Gastrocnemius medialis (tissue), 4 donors: ENCODE data around the gene TWF2. TPM values are rescaled to one million over a fixed set of nuclear protein-coding genes. Genes with fewer than 3 reads are reported as not detected.

Source experiments
- ATAC-seq, 2 donors: fragments of 150-250 bp; one replicate each; pipeline ENCODE4 v1.9.1; 2016
- DNase-seq, 2 donors: peaks; one replicate each; pipeline ENCODE4 v3.0.0-alpha.2; 2019
- H3K27ac ChIP-seq, 4 donors: fragments of 200-600 bp; sonication (generic); 1 replicate in 1 of 4; 2 replicates in 3 of 4; pipeline ENCODE4 v1.5.1; 2016 to 2018; ENCODE audit warnings: mild to moderate bottlenecking in 2 of 4, moderate library complexity in 1 of 4
- H3K27me3 ChIP-seq, 3 donors: fragments of 200-600 bp; sonication (generic) in 2 of 3; 1 replicate in 1 of 3; 2 replicates in 2 of 3; pipeline versions ENCODE4 v1.5.1 to v1.6.0; 2016 to 2019; ENCODE audit warnings: mild to moderate bottlenecking in 1 of 3, moderate library complexity in 1 of 3
- H3K36me3 ChIP-seq, 2 donors: fragments of 200-600 bp; sonication (generic) in 1 of 2; one replicate each; pipeline ENCODE4 v1.5.1; 2017 to 2018
- H3K4me1 ChIP-seq, 2 donors: fragments of 200-600 bp; sonication (generic) in 1 of 2; one replicate each; pipeline ENCODE4 v1.5.1; 2016 to 2017; ENCODE audit warnings: mild to moderate bottlenecking in 2 of 2
- H3K4me3 ChIP-seq, 4 donors: fragments of 200-600 bp; sonication (generic) in 3 of 4; 1 replicate in 1 of 4; 2 replicates in 3 of 4; pipeline ENCODE4 v1.5.1; 2016 to 2019; ENCODE audit warnings: mild to moderate bottlenecking in 2 of 4
- H3K9me3 ChIP-seq, 3 donors: fragments of 200-600 bp; sonication (generic) in 2 of 3; 1 replicate in 1 of 3; 2 replicates in 2 of 3; pipeline ENCODE4 v1.5.1; 2016 to 2019
- POLR2A ChIP-seq, 2 donors: fragments of 450-650 bp; IDR thresholded peaks; one replicate each; pipeline ENCODE4 v1.6.1; 2017; ENCODE audit warnings: antibody characterized with exemption in 2 of 2, mild to moderate bottlenecking in 2 of 2, moderate library complexity in 2 of 2
- in situ Hi-C, 4 donors: fragments of 200-750 bp; cut with MboI; loops; one replicate each; pipeline versions ENCODE4 v1.15.0 to v1.8.0; 2017; ENCODE audit warnings: low sequenced_read_pairs in 4 of 4
- intact Hi-C: fragments of 100-400 bp; cut with DNase I; formaldehyde crosslinking; loops from one replicate; pipeline ENCODE4 v1.15.1; 2023; ENCODE audit warnings: low total_unique reads
- total RNA-seq, 4 donors: library from RNA; depleted of rRNA; stranded (reverse); fragments of >200 nt; gene quantifications; one replicate each; pipeline versions ENCODE4 v1.1.0 to v1.2.3, GENCODE V29; 2016
- TF ChIP-seq, protein P1 (sequence below), 5 experiments: fragments of 450-650 bp in 3 of 5; fragments of 200-600 bp in 2 of 5; sonication (generic) in 2 of 5; IDR thresholded peaks in 4 of 5; conservative IDR thresholded peaks in 1 of 5; 1 replicate in 4 of 5; 2 replicates in 1 of 5; pipeline ENCODE4 v1.5.1; 2016 to 2019; ENCODE audit warnings: antibody characterized with exemption in 5 of 5, mild to moderate bottlenecking in 3 of 5, moderate library complexity in 3 of 5

The TWF2 gene
- total RNA-seq, 4 donors from 2014 or later, result 99.2 to 222 (median 168) TPM

- Histone ChIP-seq H3K27me3 (no peaks in the 10 kb centered on the region), H3K27ac (peak overlapping the region; percentile 27 to 97 (median 46)), H3K9me3 (no peaks in the 10 kb centered on the region), H3K36me3 (peaks cover 0 to 16% of the 10 kb centered on the region in 2 donors), H3K4me3 (no peak overlapping the region), H3K4me1 (peaks cover 30 to 34% of the 10 kb centered on the region in 2 donors)
- intact Hi-C loops (no loop called here), in situ Hi-C loops (no loop called here)
- ATAC-seq, result peak in 1 of 2 donors; percentile 11
- DNase-seq, result no peak
- TF ChIP-seq POLR2A (IDR thresholded peaks at IDR 0.05), result no peak
- TF ChIP-seq, protein P1, sequence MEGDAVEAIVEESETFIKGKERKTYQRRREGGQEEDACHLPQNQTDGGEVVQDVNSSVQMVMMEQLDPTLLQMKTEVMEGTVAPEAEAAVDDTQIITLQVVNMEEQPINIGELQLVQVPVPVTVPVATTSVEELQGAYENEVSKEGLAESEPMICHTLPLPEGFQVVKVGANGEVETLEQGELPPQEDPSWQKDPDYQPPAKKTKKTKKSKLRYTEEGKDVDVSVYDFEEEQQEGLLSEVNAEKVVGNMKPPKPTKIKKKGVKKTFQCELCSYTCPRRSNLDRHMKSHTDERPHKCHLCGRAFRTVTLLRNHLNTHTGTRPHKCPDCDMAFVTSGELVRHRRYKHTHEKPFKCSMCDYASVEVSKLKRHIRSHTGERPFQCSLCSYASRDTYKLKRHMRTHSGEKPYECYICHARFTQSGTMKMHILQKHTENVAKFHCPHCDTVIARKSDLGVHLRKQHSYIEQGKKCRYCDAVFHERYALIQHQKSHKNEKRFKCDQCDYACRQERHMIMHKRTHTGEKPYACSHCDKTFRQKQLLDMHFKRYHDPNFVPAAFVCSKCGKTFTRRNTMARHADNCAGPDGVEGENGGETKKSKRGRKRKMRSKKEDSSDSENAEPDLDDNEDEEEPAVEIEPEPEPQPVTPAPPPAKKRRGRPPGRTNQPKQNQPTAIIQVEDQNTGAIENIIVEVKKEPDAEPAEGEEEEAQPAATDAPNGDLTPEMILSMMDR (IDR thresholded peaks at IDR 0.05 in 4 of 5, conservative IDR thresholded peaks at IDR 0.05 in 1 of 5), result no peak
Measured at GRCh38 chr3:52195823-52196331, 43.1 kb downstream of the TWF2 start.

DNA sequence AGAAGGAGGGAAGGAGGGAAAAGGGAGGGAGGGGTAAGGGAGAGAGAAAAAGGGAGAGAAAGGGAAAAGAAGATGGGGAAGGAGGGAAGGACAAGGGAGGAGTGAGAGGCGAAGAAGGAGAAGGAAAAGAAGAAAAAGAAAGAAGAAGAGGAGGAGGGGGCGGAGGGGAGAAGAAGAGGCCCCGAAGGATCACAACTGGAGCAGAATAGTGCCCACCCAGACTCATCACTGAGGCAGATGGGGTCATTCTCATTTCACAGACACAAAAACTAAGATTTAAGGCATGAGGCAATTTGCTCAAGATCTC lies 43.7 kb downstream of the TWF2 start:
- Histone ChIP-seq H3K36me3 (peaks cover 0 to 11% of the 10 kb centered on the region in 2 donors), H3K9me3 (no peaks in the 10 kb centered on the region), H3K27ac (peak overlapping the region in 1 of 4 donors; percentile 97), H3K27me3 (no peaks in the 10 kb centered on the region), H3K4me1 (peaks cover 26 to 30% of the 10 kb centered on the region in 2 donors), H3K4me3 (no peak overlapping the region)
- in situ Hi-C loops (no loop called here), intact Hi-C loops (no loop called here)
- TF ChIP-seq POLR2A (IDR thresholded peaks at IDR 0.05), result no peak
- TF ChIP-seq, protein P1 (IDR thresholded peaks at IDR 0.05 in 4 of 5, conservative IDR thresholded peaks at IDR 0.05 in 1 of 5), result no peak
- DNase-seq, result no peak
- ATAC-seq, result no peak

DNA sequence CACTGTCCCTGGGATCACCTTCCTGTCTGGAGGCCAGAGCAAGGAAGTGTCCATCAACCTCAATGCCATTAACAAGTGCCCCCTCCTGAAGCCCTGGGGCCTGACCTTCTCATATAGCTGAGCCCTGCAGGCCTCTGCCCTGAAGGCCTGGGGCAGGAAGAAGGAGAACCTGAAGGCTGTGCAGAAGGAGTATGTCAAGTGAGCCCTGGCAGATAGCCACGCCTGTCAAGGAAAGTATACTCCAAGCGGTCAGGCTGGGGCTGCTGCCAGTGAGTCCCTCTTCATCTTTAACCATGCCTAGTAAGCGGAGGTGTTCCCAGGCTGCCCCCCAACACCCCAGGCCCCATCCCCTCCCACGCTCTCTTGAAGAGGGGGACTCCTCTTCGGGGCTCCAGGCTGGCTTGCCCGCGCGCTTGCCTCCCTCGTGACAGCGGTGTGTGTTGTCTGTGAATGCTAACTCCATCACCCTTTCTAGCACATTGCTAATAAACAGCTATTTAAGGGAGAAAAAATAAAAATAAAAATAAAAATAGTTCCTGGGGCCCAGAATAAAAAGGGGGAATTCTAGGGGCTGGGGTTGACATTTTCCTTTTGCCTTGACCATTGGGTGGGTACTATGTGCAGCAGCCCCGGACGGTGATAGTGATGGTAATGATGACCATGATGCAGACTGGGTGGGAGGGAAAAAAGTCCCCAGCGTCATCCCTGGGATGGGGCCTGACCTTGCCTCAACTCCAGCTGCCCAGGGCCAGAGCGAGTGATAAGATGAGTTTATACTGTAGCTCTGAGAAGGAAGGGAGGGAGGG lies 44.3 kb downstream of the TWF2 start:
- no peak for TF ChIP-seq POLR2A (IDR thresholded peaks at IDR 0.05)
- TF ChIP-seq, protein P1 (IDR thresholded peaks at IDR 0.05 in 4 of 5, conservative IDR thresholded peaks at IDR 0.05 in 1 of 5), result no peak
- no peaks in the 10 kb centered on the region for H3K9me3 ChIP-seq
- no peaks in the 10 kb centered on the region for H3K27me3 ChIP-seq
- peaks cover 0 to 6% of the 10 kb centered on the region in 2 donors for H3K36me3 ChIP-seq
- DNase-seq, result no peak
- ATAC-seq, result no peak
- no peak overlapping the region for H3K27ac ChIP-seq
- H3K4me1 ChIP-seq, result peaks cover 21 to 27% of the 10 kb centered on the region in 2 donors
- in situ Hi-C loops (no loop called here), intact Hi-C loops (no loop called here)
- H3K4me3 ChIP-seq, result no peak overlapping the region

DNA sequence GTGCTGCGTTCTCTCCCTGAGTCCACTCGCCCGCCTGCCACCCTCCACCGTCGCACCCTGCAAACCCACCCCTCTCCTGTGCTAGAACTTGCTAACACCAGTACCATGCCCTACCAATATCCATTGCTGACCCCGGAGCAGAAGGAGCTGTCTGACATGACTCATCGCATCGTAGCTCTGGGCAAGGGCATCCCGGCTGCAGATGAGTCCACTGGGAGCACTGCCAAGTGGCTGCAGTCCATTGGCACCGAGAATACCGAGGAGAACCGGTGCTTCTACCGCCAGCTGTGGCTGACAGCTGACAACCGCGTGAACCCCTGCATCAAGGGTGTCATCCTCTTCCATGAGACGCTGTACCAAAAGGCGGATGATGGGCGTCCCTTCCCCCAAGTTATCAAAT lies 45.9 kb downstream of the TWF2 start:
- H3K9me3 ChIP-seq, result no peaks in the 10 kb centered on the region
- no peaks in the 10 kb centered on the region for H3K27me3 ChIP-seq
- H3K36me3 ChIP-seq, result no peaks in the 10 kb centered on the region
- in situ Hi-C loops, result no loop called here
- H3K27ac ChIP-seq, result peak overlapping the region in 1 of 4 donors; percentile 18
- H3K4me1 ChIP-seq, result peaks cover 10 to 13% of the 10 kb centered on the region in 2 donors
- H3K4me3 ChIP-seq, result no peak overlapping the region
- TF ChIP-seq, protein P1 (IDR thresholded peaks at IDR 0.05 in 4 of 5, conservative IDR thresholded peaks at IDR 0.05 in 1 of 5), result no peak
- TF ChIP-seq POLR2A (IDR thresholded peaks at IDR 0.05), result no peak
- intact Hi-C loops, result no loop called here
- peak; percentile 80 to 85 for DNase-seq
- peak; percentile 73 to 79 for ATAC-seq
